Sigmoid colon (tissue), 7 donors: Measurements from ENCODE around the gene CD81. TPM values are rescaled to one million over a fixed set of nuclear protein-coding genes. Genes with fewer than 3 reads are reported as not detected.
"Not testable (repeated sequence)": the region's sequence is repeated elsewhere in the genome, so short reads cannot be mapped to it uniquely, and the experiment has no call there.

Source experiments
- DNase-seq: peaks from one replicate; pipeline ENCODE4 v3.0.0-alpha.2; 2019
- H3K27ac ChIP-seq, 4 donors: fragments of 200-600 bp; sonication (generic); one replicate each; pipeline ENCODE4 v1.5.1; 2016 to 2019; ENCODE audit warnings: mild to moderate bottlenecking in 1 of 4
- H3K27me3 ChIP-seq, 3 donors: fragments of 200-600 bp; sonication (generic); one replicate each; pipeline ENCODE4 v1.5.1; 2019; ENCODE audit warnings: mild to moderate bottlenecking in 1 of 3
- H3K36me3 ChIP-seq, 4 donors: fragments of 200-600 bp; sonication (generic); one replicate each; pipeline ENCODE4 v1.5.1; 2016 to 2019
- H3K4me1 ChIP-seq, 4 donors: fragments of 200-600 bp; sonication (generic); one replicate each; pipeline ENCODE4 v1.5.1; 2017 to 2019
- H3K4me3 ChIP-seq, 4 donors: fragments of 200-600 bp; sonication (generic); one replicate each; pipeline ENCODE4 v1.5.1; 2017 to 2019; ENCODE audit warnings: mild to moderate bottlenecking in 2 of 4, moderate library complexity in 1 of 4
- H3K9me3 ChIP-seq, 4 donors: fragments of 200-600 bp in 3 of 4; sonication (generic) in 3 of 4; one replicate each; pipeline versions ENCODE4 v1.5.1 to v1.6.1; 2013 to 2019
- CTCF ChIP-seq, 4 experiments: fragments of 450-650 bp in 3 of 4; fragments of 200-600 bp in 1 of 4; IDR thresholded peaks; one replicate each; pipeline ENCODE4 v1.5.1; 2016 to 2019; ENCODE audit warnings: antibody characterized with exemption in 4 of 4, mild to moderate bottlenecking in 3 of 4, moderate library complexity in 2 of 4
- EP300 ChIP-seq, 4 donors: sonication (generic); formaldehyde crosslinking; IDR thresholded peaks; one replicate each; pipeline ENCODE4 v1.6.1; 2017; ENCODE audit warnings: antibody characterized with exemption in 4 of 4
- POLR2A ChIP-seq, 2 donors: fragments of 450-650 bp; IDR thresholded peaks; one replicate each; pipeline ENCODE4 v1.6.1; 2016; ENCODE audit warnings: antibody characterized with exemption in 2 of 2, mild to moderate bottlenecking in 2 of 2, moderate library complexity in 2 of 2
- POLR2AphosphoS5 ChIP-seq, 4 donors: sonication (generic); formaldehyde crosslinking; IDR thresholded peaks; one replicate each; pipeline ENCODE4 v1.6.1; 2017; ENCODE audit warnings: antibody characterized with exemption in 4 of 4
- WGBS, 2 donors: extraction: QIAGEN DNeasy Blood & Tissue Kit; methylation state at CpG; one replicate each; pipeline ENCODE4 v1.1.7; 2013; 5-methylcytosine and 5-hydroxymethylcytosine counted together
- intact Hi-C: fragments of 100-400 bp; cut with DNase I; formaldehyde crosslinking; loops from one replicate; pipeline ENCODE4 v1.15.1; 2023
- polyA plus RNA-seq, 3 donors: library from polyadenylated mRNA; stranded (reverse); fragments of 200-250 nt; gene quantifications; one replicate each; pipeline ENCODE4 v1.2.3, GENCODE V29; 2013
- total RNA-seq, 4 donors: library from RNA; depleted of rRNA; stranded (reverse); fragments of >200 nt; gene quantifications; one replicate each; pipeline ENCODE4 v1.1.0, GENCODE V29; 2016
- donor health status: healthy with polysubstance abuse.
- donor health status: Bipolar disorder and iron deficiency.
- donor health status: healthy.

CD81 gene
- total and polyA plus RNA-seq, 7 donors: 67.9 to 625 (median 401) TPM

- Histone ChIP-seq H3K27ac (no peak overlapping the region), H3K4me3 (no peak overlapping the region), H3K36me3 (no peaks in the 10 kb centered on the region), H3K27me3 (no peaks in the 10 kb centered on the region), H3K9me3 (no peaks in the 10 kb centered on the region), H3K4me1 (peaks cover 0 to 13% (median 10%) of the 10 kb centered on the region in 4 donors)
- WGBS, 2 donors: 90% methylated on average over 15 of the region's 15 CpGs
- intact Hi-C loops: no loop called here
- DNase-seq: no peak
- no peak for TF ChIP-seq POLR2A (IDR thresholded peaks at IDR 0.05)
- TF ChIP-seq POLR2AphosphoS5 (IDR thresholded peaks at IDR 0.05): no peak
- TF ChIP-seq CTCF (IDR thresholded peaks at IDR 0.05): no peak
- TF ChIP-seq EP300 (IDR thresholded peaks at IDR 0.05): no peak
Measured at GRCh38 chr11:2363577-2364370, 13.3 kb upstream of the CD81 start.

GRCh38 chr11:2364386-2364785, 12.7 kb upstream of the CD81 start:
- H3K27me3 ChIP-seq, H3K27ac ChIP-seq, H3K36me3 ChIP-seq, DNase-seq, intact Hi-C loops, H3K9me3 ChIP-seq, H3K4me3 ChIP-seq: not testable (repeated sequence)
- H3K4me1 ChIP-seq: peaks cover 0 to 13% (median 10%) of the 10 kb centered on the region in 4 donors
- 94 to 95% methylated on average over 12 of the region's 12 CpGs for WGBS, 2 donors

- Histone ChIP-seq H3K27ac (peak overlapping the region in 2 of 4 donors; percentile 31 to 33), H3K9me3 (no peaks in the 10 kb centered on the region), H3K4me3 (no peak overlapping the region), H3K36me3 (no peaks in the 10 kb centered on the region), H3K4me1 (peaks cover 0 to 13% (median 10%) of the 10 kb centered on the region in 4 donors), H3K27me3 (no peaks in the 10 kb centered on the region)
- DNase-seq: no peak
- intact Hi-C loops: no loop called here
- 89% methylated on average over 16 of the region's 16 CpGs for WGBS, 2 donors
- TF ChIP-seq POLR2A (IDR thresholded peaks at IDR 0.05) (no peak), EP300 (IDR thresholded peaks at IDR 0.05) (no peak), POLR2AphosphoS5 (IDR thresholded peaks at IDR 0.05) (no peak), CTCF (IDR thresholded peaks at IDR 0.05) (no peak)
Measured at GRCh38 chr11:2365571-2366210, 11.4 kb upstream of the CD81 start.

DNA sequence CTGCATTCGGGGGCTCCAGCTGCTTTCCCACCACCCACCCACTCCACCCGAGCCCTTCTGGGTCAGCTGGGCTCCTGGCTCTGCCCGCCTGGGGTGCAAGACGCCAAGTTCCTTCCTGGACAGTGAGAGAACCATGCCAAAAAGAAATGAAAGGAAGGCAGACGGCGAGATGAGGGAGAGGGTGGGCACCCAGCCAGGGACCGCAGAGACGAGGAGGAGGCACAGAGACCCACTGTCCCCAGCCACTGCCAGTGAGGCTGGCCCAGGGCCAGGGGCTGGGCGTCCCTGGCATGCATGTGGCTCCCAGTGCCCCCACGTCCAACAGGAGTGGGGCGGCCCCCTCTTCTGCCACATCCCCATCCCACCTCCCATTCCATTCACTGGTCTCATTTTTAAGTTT, 10.8 kb upstream of the CD81 start:
- intact Hi-C loops: no loop called here
- no peaks in the 10 kb centered on the region for H3K27me3 ChIP-seq
- 66 to 71% methylated on average over 11 of the region's 11 CpGs for WGBS, 2 donors
- H3K4me1 ChIP-seq: peaks cover 0 to 13% (median 10%) of the 10 kb centered on the region in 4 donors
- no peaks in the 10 kb centered on the region for H3K36me3 ChIP-seq
- no peak for TF ChIP-seq POLR2A (IDR thresholded peaks at IDR 0.05)
- TF ChIP-seq POLR2AphosphoS5 (IDR thresholded peaks at IDR 0.05): no peak
- TF ChIP-seq CTCF (IDR thresholded peaks at IDR 0.05): no peak
- no peak for TF ChIP-seq EP300 (IDR thresholded peaks at IDR 0.05)
- peak overlapping the region in 2 of 4 donors; percentile 31 to 33 for H3K27ac ChIP-seq
- H3K4me3 ChIP-seq: no peak overlapping the region
- no peak for DNase-seq
- H3K9me3 ChIP-seq: no peaks in the 10 kb centered on the region

GRCh38 chr11:2366733-2367132, 10.4 kb upstream of the CD81 start:
- intact Hi-C loops: no loop called here
- DNase-seq: no peak

More at GRCh38 chr11:2366733-2367132, 10.4 kb upstream of the CD81 start:
- H3K4me1 ChIP-seq: peaks cover 0 to 13% (median 10%) of the 10 kb centered on the region in 4 donors
- H3K27me3 ChIP-seq: no peaks in the 10 kb centered on the region
- H3K36me3 ChIP-seq: no peaks in the 10 kb centered on the region
- peak overlapping the region in 2 of 4 donors; percentile 31 to 33 for H3K27ac ChIP-seq
- 87 to 90% methylated on average over 7 of the region's 7 CpGs for WGBS, 2 donors
- H3K9me3 ChIP-seq: no peaks in the 10 kb centered on the region
- no peak for TF ChIP-seq CTCF (IDR thresholded peaks at IDR 0.05)
- TF ChIP-seq POLR2A (IDR thresholded peaks at IDR 0.05): no peak
- TF ChIP-seq POLR2AphosphoS5 (IDR thresholded peaks at IDR 0.05): no peak
- TF ChIP-seq EP300 (IDR thresholded peaks at IDR 0.05): no peak
- H3K4me3 ChIP-seq: no peak overlapping the region
